H1 (cell line): ENCODE results near the gene MAP3K1. TPM values are rescaled to one million over a fixed set of nuclear protein-coding genes. Genes with fewer than 3 reads are reported as not detected.

ENCODE experiments used
- CTCF ChIA-PET: fragments of 300-600 bp; sonication (Branson Sonifier 250); formaldehyde crosslinking; loops from one replicate; lab custom pipeline; 2021; ENCODE audit not compliant: partially characterized antibody; lab: Charles Lee
- POLR2A ChIA-PET: fragments of 300-600 bp; sonication (Branson Sonifier 250); formaldehyde crosslinking; loops from one replicate; lab custom pipeline; 2021; ENCODE audit warnings: inconsistent platforms; ENCODE audit not compliant: partially characterized antibody; lab: Charles Lee
- DNase-seq, 2 experiments: peaks; one replicate each; pipeline versions ENCODE4 v3.0.0 to v3.0.0-alpha.2; 2010 to 2022; ENCODE audit warnings: low spot score in 2 of 2, low read depth in 1 of 2, mixed read lengths in 1 of 2
- FAIRE-seq: peaks from 2 replicates; lab custom pipeline; 2011; peaks lifted over from hg19 to GRCh38; lab: Jason Lieb, UNC
- H2AFZ ChIP-seq: 2 replicates; pipeline ENCODE4 v1.8.1; 2012; ENCODE audit warnings: low read length, inconsistent platforms
- H2AK5ac ChIP-seq: 2 replicates; pipeline ENCODE4 v1.6.1; 2013; ENCODE audit warnings: low read depth, low read length
- H2BK120ac ChIP-seq: replicated peaks from 2 replicates; pipeline ENCODE3; 2013; ENCODE audit warnings: low read depth, low read length, inconsistent platforms
- H2BK12ac ChIP-seq: 2 replicates; pipeline ENCODE4 v1.6.1; 2013; ENCODE audit warnings: low read depth, low read length
- H2BK15ac ChIP-seq: 2 replicates; pipeline ENCODE4 v1.6.1; 2013; ENCODE audit warnings: low read length
- H2BK20ac ChIP-seq: 2 replicates; pipeline ENCODE4 v1.6.1; 2013; ENCODE audit warnings: low read length
- H2BK5ac ChIP-seq: 2 replicates; pipeline ENCODE4 v1.6.1; 2013; ENCODE audit warnings: low read depth, low read length
- H3K14ac ChIP-seq: 2 replicates; pipeline ENCODE4 v1.6.1; 2013; ENCODE audit warnings: inconsistent platforms; ENCODE audit not compliant: insufficient read length
- H3K18ac ChIP-seq: 2 replicates; pipeline ENCODE4 v1.6.1; 2013; ENCODE audit warnings: low read length; ENCODE audit errors: extremely low read depth
- H3K23ac ChIP-seq: 2 replicates; pipeline ENCODE4 v1.6.1; 2013; ENCODE audit warnings: inconsistent platforms; ENCODE audit not compliant: insufficient read length
- H3K23me2 ChIP-seq: 2 replicates; pipeline ENCODE4 v1.6.1; 2013; ENCODE audit warnings: low read depth, low read length
- H3K27ac ChIP-seq: 2 replicates; pipeline ENCODE4 v1.6.1; 2011; ENCODE audit warnings: low read depth, low read length, inconsistent platforms
- H3K27me3 ChIP-seq, 4 experiments: replicated peaks in 1 of 4; 1 replicate in 1 of 4; 2 replicates in 3 of 4; pipeline versions ENCODE4 v1.6.1 to v1.8.1; 2011 to 2013; ENCODE audit warnings: low read length in 3 of 4, mild to moderate bottlenecking in 3 of 4, inconsistent platforms in 2 of 4, mixed read lengths in 2 of 4, moderate library complexity in 1 of 4; ENCODE audit not compliant: control insufficient read depth in 3 of 4, insufficient read depth in 3 of 4; ENCODE audit errors: extremely low read depth in 1 of 4
- H3K36me3 ChIP-seq, 4 experiments: 2 replicates each; pipeline versions ENCODE4 v1.6.1 to v1.8.1; 2011 to 2013; ENCODE audit warnings: mild to moderate bottlenecking in 4 of 4, low read length in 3 of 4, moderate library complexity in 2 of 4, control low read depth in 1 of 4, inconsistent platforms in 1 of 4; ENCODE audit not compliant: insufficient read depth in 4 of 4, control insufficient read depth in 2 of 4
- H3K4ac ChIP-seq: replicated peaks from 2 replicates; pipeline ENCODE3; 2013; ENCODE audit warnings: low read length, low read depth, mixed read lengths, inconsistent platforms; ENCODE audit not compliant: insufficient read length
- H3K4me1 ChIP-seq, 4 experiments: replicated peaks in 1 of 4; 1 replicate in 1 of 4; 2 replicates in 3 of 4; pipeline versions ENCODE4 v1.6.1 to v1.8.1; 2011 to 2013; ENCODE audit warnings: low read length in 3 of 4, inconsistent platforms in 2 of 4, mixed read lengths in 1 of 4; ENCODE audit not compliant: insufficient read depth in 4 of 4, control insufficient read depth in 3 of 4
- H3K4me2 ChIP-seq, 2 experiments: 2 replicates each; pipeline versions ENCODE4 v1.6.1 to v1.8.1; 2011 to 2013; ENCODE audit warnings: low read depth in 2 of 2, low read length in 2 of 2, control low read depth in 1 of 2, inconsistent platforms in 1 of 2, mild to moderate bottlenecking in 1 of 2; ENCODE audit not compliant: insufficient read depth in 1 of 2
- H3K4me3 ChIP-seq, 4 experiments: fragments of 200-600, 300-600 bp in 1 of 4; sonication (generic), shearing (Covaris generic), sonication (Bioruptor Twin) in 1 of 4; 2 replicates each; pipeline versions ENCODE4 v1.5.1 to v1.8.1; 2011 to 2016; ENCODE audit warnings: low read length in 4 of 4, low read depth in 3 of 4, control low read depth in 2 of 4, inconsistent platforms in 2 of 4, mild to moderate bottlenecking in 2 of 4, mixed read lengths in 1 of 4, moderate library complexity in 1 of 4; ENCODE audit not compliant: insufficient read depth in 2 of 4; ENCODE audit errors: extremely low read depth in 1 of 4
- H3K56ac ChIP-seq: replicated peaks from 2 replicates; pipeline ENCODE3; 2013; ENCODE audit warnings: low read depth, mild to moderate bottlenecking, mixed read lengths, low read length, inconsistent platforms; ENCODE audit not compliant: insufficient read length
- H3K79me1 ChIP-seq: 2 replicates; pipeline ENCODE4 v1.6.1; 2013; ENCODE audit warnings: low read depth, low read length, control low read depth
- H3K79me2 ChIP-seq, 2 experiments: 2 replicates each; pipeline versions ENCODE4 v1.6.1 to v1.8.1; 2012 to 2013; ENCODE audit warnings: low read length in 2 of 2, mild to moderate bottlenecking in 2 of 2, inconsistent platforms in 1 of 2; ENCODE audit not compliant: insufficient read depth in 2 of 2, control insufficient read depth in 1 of 2
- H3K9ac ChIP-seq, 4 experiments: replicated peaks in 1 of 4; 1 replicate in 1 of 4; 2 replicates in 3 of 4; pipeline versions ENCODE4 v1.6.1 to v1.8.1; 2011 to 2013; ENCODE audit warnings: low read depth in 3 of 4, low read length in 3 of 4, control low read depth in 2 of 4, mild to moderate bottlenecking in 2 of 4, moderate library complexity in 2 of 4, inconsistent platforms in 1 of 4; ENCODE audit errors: extremely low read depth in 1 of 4
- H3K9me3 ChIP-seq, 2 experiments: 2 replicates each; pipeline versions ENCODE4 v1.6.1 to v1.8.1; 2012 to 2013; ENCODE audit warnings: mild to moderate bottlenecking in 2 of 2, moderate library complexity in 2 of 2, control low read depth in 1 of 2, inconsistent platforms in 1 of 2, low read depth in 1 of 2, low read length in 1 of 2, mixed read lengths in 1 of 2; ENCODE audit not compliant: insufficient read depth in 2 of 2
- H4K20me1 ChIP-seq, 2 experiments: replicated peaks in 1 of 2; 2 replicates each; pipeline versions ENCODE3 to v1.8.1; 2011 to 2013; ENCODE audit warnings: inconsistent platforms in 2 of 2, low read length in 2 of 2, mild to moderate bottlenecking in 1 of 2; ENCODE audit not compliant: insufficient read depth in 2 of 2, control insufficient read depth in 1 of 2
- H4K5ac ChIP-seq: 2 replicates; pipeline ENCODE4 v1.6.1; 2013; ENCODE audit warnings: low read length, low read depth, mixed read lengths, inconsistent platforms; ENCODE audit not compliant: insufficient read length
- H4K8ac ChIP-seq: 2 replicates; pipeline ENCODE4 v1.8.0; 2013; ENCODE audit warnings: mild to moderate bottlenecking, moderate library complexity, low read length, inconsistent platforms; ENCODE audit not compliant: insufficient read depth; ENCODE audit errors: extremely low read depth
- H4K91ac ChIP-seq: replicated peaks from 2 replicates; pipeline ENCODE3; 2013; ENCODE audit warnings: low read length, mixed read lengths, inconsistent platforms; ENCODE audit not compliant: insufficient read length
- CBX5 ChIP-seq: fragments of 300-800, 300-1000 bp; sonication (generic); IDR thresholded peaks from 2 replicates; pipeline ENCODE4 v1.7.1; 2016; ENCODE audit warnings: antibody characterized with exemption, low read length, low read depth
- POLR2A ChIP-seq, 2 experiments: IDR thresholded peaks; 1 replicate in 1 of 2; 2 replicates in 1 of 2; pipeline ENCODE4 v1.6.1; 2011; ENCODE audit warnings: low read depth in 2 of 2, low read length in 2 of 2, mild to moderate bottlenecking in 2 of 2; ENCODE audit errors: control extremely low read depth in 1 of 2
- RXRA ChIP-seq: IDR thresholded peaks from 2 replicates; pipeline ENCODE4 v1.6.1; 2011; ENCODE audit warnings: low read depth, mild to moderate bottlenecking, low read length, moderate library complexity; ENCODE audit not compliant: insufficient read depth
- SP2 ChIP-seq: IDR thresholded peaks from 2 replicates; pipeline ENCODE4 v1.6.1; 2012; ENCODE audit warnings: mild to moderate bottlenecking, low read length, inconsistent platforms
- TCF12 ChIP-seq: IDR thresholded peaks from 2 replicates; pipeline ENCODE4 v1.6.1; 2011; ENCODE audit warnings: low read depth, mild to moderate bottlenecking, low read length
- whole genome bisulfite sequencing, 2 experiments: shearing (Covaris generic) in 1 of 2; methylation state at CpG; one replicate each; pipeline versions ENCODE4 v1.1.6 to v1.1.7; 2013 to 2015; ENCODE audit warnings: low lambda C conversion rate in 2 of 2, mixed read lengths in 2 of 2, inconsistent platforms in 1 of 2, low coverage in 1 of 2, missing lambda C conversion rate in 1 of 2; ENCODE audit not compliant: insufficient replicate concordance in 2 of 2, insufficient coverage in 1 of 2, insufficient read length in 1 of 2; ENCODE audit errors: extremely low coverage in 1 of 2, missing lambda C conversion rate in 1 of 2; 5-methylcytosine and 5-hydroxymethylcytosine counted together
- polyA plus RNA-seq, 7 experiments: library from polyadenylated mRNA; depleted of rRNA in 3 of 7; stranded (reverse) in 5 of 7; unstranded in 2 of 7; fragments of >200 nt in 5 of 7; fragments of 200-250 nt in 2 of 7; gene quantifications; 1 replicate in 5 of 7; 2 replicates in 1 of 7; 4 replicates in 1 of 7; pipeline versions ENCODE4 v1.2.1 to v1.2.3, GENCODE V29; 2011 to 2013; ENCODE audit warnings: missing spikeins in 2 of 7, mixed read lengths in 2 of 7
- total RNA-seq: library from RNA; stranded (reverse); fragmentation: NEBNext Ultra II Directional; extraction: Animal tissue kit (Norgen Biotek cat#: 25700); gene quantifications from 2 replicates; pipeline ENCODE4 v1.2.1, GENCODE V29; 2021

Gene MAP3K1
- total and polyA plus RNA-seq, 2 of the 8 experiments (the other 6 are each of a cell fraction or from before 2014, with no cell fraction given), result 3.9 to 11.8 TPM

DNA sequence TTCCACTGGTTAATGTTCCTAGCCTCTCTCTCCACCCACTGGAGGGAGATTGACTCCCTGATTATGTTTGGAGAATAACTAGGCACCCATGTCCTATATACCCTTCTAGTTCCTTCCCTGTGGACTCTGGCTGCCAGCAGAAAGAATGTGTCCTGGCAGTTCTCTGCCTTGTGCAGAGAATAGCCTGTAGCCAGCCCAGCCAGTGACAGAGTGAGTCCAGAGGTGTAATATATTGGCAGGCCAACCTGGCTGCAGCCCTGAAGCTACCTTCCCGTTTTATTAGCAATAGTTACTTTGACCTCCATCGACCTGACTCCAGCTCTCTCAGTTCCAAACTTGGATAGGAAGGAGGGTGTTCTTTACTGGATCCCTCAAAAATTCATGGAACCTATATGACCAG, 102.2 kb downstream of the MAP3K1 start:
- Histone ChIP-seq H3K4me2 (no peak overlapping the region), H2AFZ (no peak overlapping the region), H3K27ac (no peak overlapping the region), H3K27me3 (no peaks in the 10 kb centered on the region), H4K20me1 (no peaks in the 10 kb centered on the region), H4K91ac (no peak overlapping the region), H3K4ac (no peak overlapping the region), H3K4me1 (0 out of 7 replicates have a peak, but pooled peaks cover 0 to 2% (median 0%) of the 10 kb centered on the region in 4 experiments), H4K5ac (no peak overlapping the region), H2BK5ac (no peak overlapping the region), H3K9ac (no peak overlapping the region), H2BK15ac (no peak overlapping the region), H3K4me3 (no peak overlapping the region), H3K9me3 (no peaks in the 10 kb centered on the region), H3K18ac (no peak overlapping the region), H3K36me3 (peaks cover 0 to 30% (median 7%) of the 10 kb centered on the region in 4 experiments; a peak in 7 of 8 replicates), H2BK120ac (no peak overlapping the region), H3K56ac (no peak overlapping the region), H4K8ac (no peak overlapping the region), H2AK5ac (no peak overlapping the region), H3K23me2 (no peaks in the 10 kb centered on the region), H2BK12ac (no peak overlapping the region), H3K14ac (no peak overlapping the region), H3K79me1 (no peaks in the 10 kb centered on the region), H3K23ac (no peak overlapping the region), H3K79me2 (no peaks in the 10 kb centered on the region), H2BK20ac (no peak overlapping the region)
- ChIA-PET POLR2A (interaction anchor here (0.7 to 2.5 kb wide), 6 partner anchors 8 to 266 kb away, joined by 3 to 20 read pairs (median 8); partner anchors contain the start of gene SETD9), CTCF (interaction anchor here (0.9 to 2.2 kb wide), 5 partner anchors 8 to 653 kb away, joined by 3 to 9 read pairs (median 4); partner anchors contain the start of gene SETD9)
- DNase-seq (no peak), FAIRE-seq (no peak)
- 86% methylated on average over 2 of the region's 2 CpGs; no CpG with 5 or more reads in 1 of the 2 experiments for WGBS, 2 experiments
- TF ChIP-seq TCF12, result no peak
- no peak for TF ChIP-seq POLR2A (IDR thresholded peaks at IDR 0.05; ENCODE audit: control extremely low read depth in 1 of 2, low read depth in 2 of 2, low read length in 2 of 2)
- no peak for TF ChIP-seq SP2
- no peak for TF ChIP-seq RXRA
- no peak for TF ChIP-seq CBX5
